Stimulated activated naive CD8-positive, alpha-beta T cell treated with anti-CD3 and anti-CD28 coated beads, Interleukin-15, amount 100 ng/mL, for 72 hours (primary cell): ENCODE data around the gene GPS2.

Source experiments
- ATAC-seq: fragments of 150-1000 bp; cut with Tn5 transposase; 2 replicates; pipeline ENCODE4 v1.10.0; 2021; ENCODE audit warnings: mild to moderate bottlenecking, moderate library complexity
- DNase-seq, 2 donors: peaks; one replicate each; pipeline ENCODE4 v3.0.0; 2021 to 2022
- H3K27ac Mint-ChIP-seq, 2 donors: one replicate each; pipeline ENCODE4 v1.8.0; 2022; ENCODE audit warnings: mild to moderate bottlenecking in 2 of 2, mixed read lengths in 2 of 2, moderate library complexity in 2 of 2
- H3K27me3 Mint-ChIP-seq: one replicate; pipeline ENCODE4 v1.8.0; 2022; ENCODE audit warnings: mixed read lengths
- H3K4me1 Mint-ChIP-seq: one replicate; pipeline ENCODE4 v1.8.0; 2022; ENCODE audit warnings: mild to moderate bottlenecking, mixed read lengths
- H3K4me3 Mint-ChIP-seq, 2 donors: one replicate each; pipeline ENCODE4 v1.8.0; 2022; ENCODE audit warnings: mild to moderate bottlenecking in 2 of 2, mixed read lengths in 2 of 2, moderate library complexity in 1 of 2
- H3K9me3 Mint-ChIP-seq, 2 donors: one replicate each; pipeline ENCODE4 v1.8.0; 2022; ENCODE audit warnings: mixed read lengths in 2 of 2

GPS2 gene

DNA sequence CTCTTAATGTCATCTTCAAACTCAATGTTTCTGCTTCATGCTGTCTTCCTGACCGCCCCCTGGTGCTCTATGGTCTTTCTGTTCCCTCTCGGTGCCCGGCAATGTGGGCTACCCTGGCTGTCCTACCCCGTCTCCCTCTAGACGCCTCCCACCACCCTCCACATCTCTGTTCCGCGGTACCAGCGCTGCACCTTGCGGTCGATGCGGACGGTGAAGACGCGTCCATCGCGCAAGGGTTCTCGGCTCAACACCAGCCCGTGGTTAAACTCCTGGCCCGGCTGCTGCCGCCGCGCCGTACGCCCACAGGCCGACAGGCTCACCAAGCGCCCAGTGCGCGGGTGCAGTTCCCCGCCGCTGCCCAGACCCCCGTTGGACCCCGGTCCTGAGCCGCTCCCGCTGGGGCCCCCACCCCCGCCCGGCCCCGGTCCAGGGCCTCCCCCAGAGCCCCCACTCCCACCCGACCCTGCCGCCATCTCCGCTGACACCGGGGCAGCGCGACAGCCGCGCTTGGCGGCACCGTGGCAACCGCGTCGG is 13.7 kb upstream of the GPS2 start, which contains the start of gene NEURL4:
Gene NEURL4, minus strand, starts transcription at position 496 of the 534 bp plus-strand sequence. Its CDS starts 23 bp downstream, at position 473.
- Mint-ChIP-seq H3K4me1 (peaks cover 81% of the 10 kb centered on the region), H3K4me3 (peak within 1 kb of the TSS; percentile 86 to 97), H3K9me3 (no peaks in the 10 kb centered on the region), H3K27me3 (no peaks in the 10 kb centered on the region), H3K27ac (peak within 1 kb of the TSS; percentile 97 to 99)
- DNase-seq (no peak), ATAC-seq (peak; percentile 10)

DNA sequence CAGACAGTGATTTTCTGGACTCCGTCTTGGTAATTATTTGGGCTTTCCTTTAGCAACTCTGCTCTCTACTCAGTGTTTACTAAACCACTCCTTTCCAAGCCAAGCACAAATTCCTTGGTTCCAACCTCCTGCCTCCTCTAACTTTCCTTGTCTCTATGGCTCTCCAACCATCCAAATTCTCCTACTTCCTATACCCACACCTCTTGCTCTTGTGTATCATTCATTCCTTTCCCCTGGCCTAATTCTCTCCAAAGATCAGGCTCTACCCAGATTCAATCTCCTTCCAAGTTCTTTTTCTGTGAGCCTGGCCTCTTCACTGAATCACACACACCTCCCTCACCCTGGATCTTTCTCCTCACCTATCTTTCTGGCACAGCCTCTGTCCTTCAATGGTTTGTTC is 12.8 kb upstream of the GPS2 start:
- peak overlapping the region; percentile 4 to 28 for H3K27ac Mint-ChIP-seq
- ATAC-seq (no peak), DNase-seq (no peak)
- H3K27me3 Mint-ChIP-seq = no peaks in the 10 kb centered on the region
- H3K4me1 Mint-ChIP-seq = peaks cover 81% of the 10 kb centered on the region
- no peaks in the 10 kb centered on the region for H3K9me3 Mint-ChIP-seq
- H3K4me3 Mint-ChIP-seq = peak overlapping the region; percentile 86 to 97

DNA sequence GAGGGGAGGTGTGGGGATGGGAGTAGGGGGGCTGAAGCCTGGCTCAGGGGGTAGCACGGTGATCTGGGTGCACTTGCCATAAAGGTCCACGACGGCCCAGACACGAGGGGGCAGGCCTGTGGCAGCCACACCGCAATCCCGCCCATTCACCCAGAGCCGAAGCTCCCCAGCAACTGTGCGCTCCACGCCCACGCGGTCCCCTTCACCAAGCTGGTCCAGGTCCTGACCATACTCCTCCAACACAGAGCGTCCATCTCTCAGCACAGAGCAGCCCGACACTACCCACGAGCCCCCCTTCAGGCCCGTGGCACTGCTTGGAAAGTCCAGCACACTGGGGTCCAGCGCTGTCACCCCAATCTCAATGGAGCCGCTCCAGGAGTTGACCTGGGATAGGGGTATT is 12.3 kb upstream of the GPS2 start:
- Mint-ChIP-seq H3K4me3 (peak overlapping the region in 1 of 2 donors; percentile 21), H3K9me3 (no peaks in the 10 kb centered on the region), H3K4me1 (peaks cover 75% of the 10 kb centered on the region), H3K27ac (no peak overlapping the region), H3K27me3 (no peaks in the 10 kb centered on the region)
- ATAC-seq (no peak), DNase-seq (no peak)

DNA sequence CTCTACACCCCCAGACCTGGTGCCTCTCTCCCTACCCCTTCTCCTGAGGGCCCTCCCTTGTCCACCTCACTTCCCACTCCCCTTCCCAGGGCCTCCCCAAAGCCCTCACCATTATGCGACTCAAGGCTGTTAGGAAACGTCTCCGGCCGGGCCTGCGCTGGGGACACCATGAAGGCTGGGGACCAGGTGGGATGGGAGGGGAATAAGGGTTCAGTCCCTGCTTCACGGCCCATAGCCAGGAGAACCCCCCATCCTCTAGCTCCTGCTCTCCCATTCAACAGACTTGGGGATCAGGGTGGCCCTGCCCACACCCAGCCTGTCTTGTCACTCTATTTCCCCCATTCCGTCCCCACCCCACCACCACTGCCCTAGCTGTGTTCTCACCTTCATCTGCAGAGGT is 11.9 kb upstream of the GPS2 start:
- Mint-ChIP-seq H3K4me3 (no peak overlapping the region), H3K4me1 (peaks cover 71% of the 10 kb centered on the region), H3K27me3 (no peaks in the 10 kb centered on the region), H3K27ac (peak overlapping the region in 1 of 2 donors; percentile 2), H3K9me3 (no peaks in the 10 kb centered on the region)
- no peak for DNase-seq
- no peak for ATAC-seq

DNA sequence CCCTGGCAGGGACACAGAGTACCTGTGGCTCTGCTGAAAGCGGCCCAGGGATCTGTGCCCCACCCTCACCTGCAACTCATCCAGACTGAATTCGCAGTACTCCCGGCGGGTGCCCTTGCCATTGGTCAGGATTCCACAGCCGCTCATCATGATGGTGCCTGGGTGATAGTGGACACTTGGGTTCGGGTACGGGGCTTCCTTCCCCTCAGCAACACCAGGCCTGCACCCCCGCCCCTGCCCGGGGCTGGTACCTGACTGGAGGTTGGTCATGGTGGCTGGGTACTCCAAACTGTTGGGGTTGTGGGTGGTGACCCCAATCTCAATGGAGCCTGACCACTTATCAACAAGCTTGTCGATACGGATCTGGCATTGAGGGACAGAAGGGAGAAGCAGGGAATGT is 11.0 kb upstream of the GPS2 start:
- H3K4me1 Mint-ChIP-seq = peaks cover 65% of the 10 kb centered on the region
- no peaks in the 10 kb centered on the region for H3K27me3 Mint-ChIP-seq
- ATAC-seq (no peak), DNase-seq (no peak)
- H3K27ac Mint-ChIP-seq = no peak overlapping the region
- no peak overlapping the region for H3K4me3 Mint-ChIP-seq
- no peaks in the 10 kb centered on the region for H3K9me3 Mint-ChIP-seq

DNA sequence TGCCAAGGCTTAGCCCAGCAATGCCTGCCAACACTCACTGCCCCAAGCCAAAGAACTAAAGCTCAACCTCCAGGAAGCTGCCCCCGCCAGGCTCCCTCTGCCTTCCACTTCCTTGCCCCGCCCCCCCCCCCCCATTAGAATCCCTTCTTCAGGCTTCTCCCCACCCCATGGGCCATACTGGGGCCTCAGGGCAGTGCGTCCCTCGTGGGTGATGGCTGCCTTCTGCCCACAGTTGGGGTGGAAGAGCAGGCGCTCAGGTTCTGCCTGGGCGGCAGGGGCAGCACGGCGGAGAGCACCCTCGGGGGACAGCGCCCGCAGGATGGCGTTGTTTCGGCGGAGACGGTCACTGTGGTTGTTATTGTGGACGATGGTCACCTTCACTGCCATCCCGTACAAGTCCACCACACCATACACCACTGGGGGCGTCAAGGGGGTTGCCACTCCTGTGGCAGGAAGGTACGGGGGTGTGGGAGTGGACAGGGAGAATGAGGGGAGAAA is 9.9 kb upstream of the GPS2 start:
- H3K9me3 Mint-ChIP-seq = no peaks in the 10 kb centered on the region
- DNase-seq = no peak
- peaks cover 54% of the 10 kb centered on the region for H3K4me1 Mint-ChIP-seq
- no peaks in the 10 kb centered on the region for H3K27me3 Mint-ChIP-seq
- no peak for ATAC-seq
- H3K4me3 Mint-ChIP-seq = no peak overlapping the region
- no peak overlapping the region for H3K27ac Mint-ChIP-seq

DNA sequence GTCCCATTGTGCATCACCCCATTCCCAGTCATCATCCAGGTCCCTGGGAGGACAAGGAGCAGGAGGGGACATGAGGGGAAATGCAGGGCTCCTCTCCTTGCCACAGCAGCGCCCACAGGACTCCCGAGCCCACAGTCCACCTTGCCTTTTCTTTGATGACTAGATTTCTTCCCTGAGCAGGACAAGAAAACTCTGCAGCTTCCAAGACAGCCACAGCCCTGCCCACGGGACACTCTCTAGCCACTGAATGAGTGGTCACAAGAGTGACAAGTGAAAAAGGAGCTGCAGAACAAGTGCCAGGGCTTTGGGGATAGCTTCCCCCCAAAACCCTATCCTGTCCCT is 9.2 kb upstream of the GPS2 start:
- Mint-ChIP-seq H3K9me3 (no peaks in the 10 kb centered on the region), H3K27ac (no peak overlapping the region), H3K4me3 (no peak overlapping the region), H3K4me1 (peaks cover 51% of the 10 kb centered on the region), H3K27me3 (no peaks in the 10 kb centered on the region)
- ATAC-seq = no peak
- no peak for DNase-seq

DNA sequence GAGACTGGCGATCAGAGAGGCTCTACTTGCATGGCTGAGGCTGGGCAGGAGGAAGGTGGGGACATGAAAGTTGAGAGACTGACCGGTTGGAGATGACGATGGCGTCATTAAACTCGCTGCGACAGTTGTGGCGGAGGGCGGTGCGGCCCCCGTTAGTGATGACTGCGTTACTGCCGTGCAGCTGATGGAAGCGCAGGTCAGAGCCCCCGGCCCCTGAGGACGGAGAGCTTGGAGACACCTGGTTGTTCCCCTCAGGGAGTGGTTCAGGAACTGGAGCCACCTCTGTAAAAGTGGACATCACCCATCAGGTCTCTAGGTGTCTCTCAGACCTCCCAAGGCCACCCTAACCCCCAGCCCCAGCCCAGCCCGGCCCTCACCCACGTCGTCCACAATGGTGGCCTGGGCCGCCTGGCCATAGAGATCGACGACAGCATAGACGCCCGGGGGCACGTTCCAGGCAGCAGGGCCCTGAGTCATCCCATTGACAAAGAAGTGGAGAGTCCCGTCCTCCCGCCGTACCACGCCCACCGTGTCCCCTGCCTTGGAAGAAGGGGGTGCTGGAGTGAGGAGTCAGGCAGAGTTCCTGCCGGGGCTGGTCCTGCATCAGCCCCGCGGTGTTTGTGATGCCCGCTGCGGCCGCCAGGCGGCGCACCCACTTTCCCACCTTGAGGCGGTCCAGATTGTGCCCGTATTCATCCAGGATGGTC is 8.7 kb upstream of the GPS2 start:
- no peaks in the 10 kb centered on the region for H3K9me3 Mint-ChIP-seq
- ATAC-seq (peak; percentile 68), DNase-seq (peak; percentile 59 to 60)
- no peaks in the 10 kb centered on the region for H3K27me3 Mint-ChIP-seq
- H3K4me3 Mint-ChIP-seq = no peak overlapping the region
- peaks cover 50% of the 10 kb centered on the region for H3K4me1 Mint-ChIP-seq
- H3K27ac Mint-ChIP-seq = no peak overlapping the region

DNA sequence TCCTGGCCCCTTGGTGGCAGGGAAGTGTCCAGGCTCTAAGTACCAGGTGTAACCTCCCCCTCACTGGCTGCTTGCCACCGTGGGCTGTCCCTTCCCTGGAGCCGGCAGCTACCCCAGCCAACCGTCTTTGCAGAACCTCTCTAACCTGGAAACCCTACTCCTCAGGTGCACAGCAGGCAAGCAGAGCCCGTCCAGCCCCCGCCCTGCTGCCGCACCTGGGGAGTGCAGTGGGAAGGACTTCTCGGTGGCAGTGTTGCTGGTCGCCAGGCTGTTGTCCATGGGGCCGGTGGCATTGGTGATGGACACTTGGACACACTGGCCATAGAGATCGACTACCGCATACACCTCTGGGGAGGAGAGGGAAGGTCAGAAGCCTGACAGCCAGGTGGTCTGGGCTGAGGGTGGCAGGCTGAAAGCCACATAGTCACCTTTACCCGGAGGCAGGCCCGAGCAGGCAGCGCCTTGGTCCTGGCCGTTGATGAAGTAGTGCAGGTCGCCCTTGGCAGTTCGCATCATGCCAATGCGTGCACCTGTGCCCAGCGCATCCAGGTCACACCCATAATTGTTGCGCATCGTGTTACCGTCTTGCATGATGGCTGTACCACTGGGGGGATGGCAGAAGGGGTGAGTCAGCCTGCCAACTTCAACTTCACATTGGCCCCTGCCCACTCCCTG is 7.5 kb upstream of the GPS2 start:
- H3K4me1 Mint-ChIP-seq = peaks cover 37% of the 10 kb centered on the region
- H3K27ac Mint-ChIP-seq = no peak overlapping the region
- no peaks in the 10 kb centered on the region for H3K9me3 Mint-ChIP-seq
- H3K4me3 Mint-ChIP-seq = no peak overlapping the region
- ATAC-seq = no peak
- no peak for DNase-seq
- H3K27me3 Mint-ChIP-seq = no peaks in the 10 kb centered on the region

DNA sequence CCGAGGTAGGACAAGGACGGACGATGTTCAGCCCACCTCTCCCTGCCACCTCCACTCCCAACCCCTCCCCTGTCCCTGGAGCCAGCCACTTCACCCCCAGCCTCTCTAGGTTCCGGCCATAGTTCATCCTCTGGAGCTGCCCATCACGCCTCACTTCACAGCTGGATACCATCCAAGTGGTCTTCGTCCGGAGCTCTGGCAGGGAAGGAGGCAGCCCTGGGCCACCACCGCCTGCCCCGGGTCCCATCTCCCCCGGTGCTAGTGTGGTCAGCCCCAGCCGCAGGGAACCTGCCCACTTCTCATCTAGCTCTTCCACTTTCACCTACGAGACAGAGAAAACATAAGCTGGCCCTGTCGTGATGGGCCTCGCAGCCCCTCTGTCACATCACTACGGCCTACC is 6.3 kb upstream of the GPS2 start:
- Mint-ChIP-seq H3K9me3 (no peaks in the 10 kb centered on the region), H3K27ac (no peak overlapping the region), H3K4me1 (peaks cover 27% of the 10 kb centered on the region), H3K27me3 (no peaks in the 10 kb centered on the region), H3K4me3 (no peak overlapping the region)
- no peak for DNase-seq
- no peak for ATAC-seq

DNA sequence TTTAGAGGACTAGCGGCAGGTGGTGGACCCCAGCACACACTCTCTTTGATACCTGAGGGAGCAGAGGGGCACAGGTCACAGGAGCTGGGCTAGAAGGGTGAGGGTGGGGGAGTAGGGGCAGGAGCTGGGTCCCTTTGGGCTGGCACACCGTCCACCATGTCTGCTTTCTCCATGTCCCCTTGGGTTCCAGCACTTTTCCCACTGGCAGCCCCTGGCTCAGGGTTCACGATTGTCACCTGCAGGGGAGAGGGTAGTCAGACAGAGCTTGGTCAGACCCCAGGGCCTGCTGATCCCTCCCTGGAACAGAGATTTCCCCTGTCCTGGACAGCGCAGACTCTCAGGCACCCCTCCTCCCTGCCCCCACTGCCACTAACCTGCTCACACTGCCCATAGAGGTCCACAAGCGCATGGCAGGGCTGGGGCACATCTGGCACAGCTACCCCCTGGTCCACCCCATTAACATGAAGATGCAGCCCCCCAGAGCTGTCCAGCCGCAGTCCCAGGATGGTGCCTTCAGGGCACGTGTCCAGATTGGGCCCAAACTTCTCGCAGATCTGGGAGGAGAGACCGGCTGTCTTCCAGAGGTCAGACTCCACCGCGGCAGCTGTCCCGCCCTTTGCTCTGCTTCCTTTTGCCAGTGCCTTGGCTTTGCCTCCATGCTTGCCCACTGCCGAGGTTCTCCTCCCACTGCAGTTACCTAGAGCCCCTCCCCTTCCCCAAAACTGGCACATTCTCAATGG is 3.1 kb upstream of the GPS2 start:
- ATAC-seq (no peak), DNase-seq (no peak)
- Mint-ChIP-seq H3K4me1 (peaks cover 29% of the 10 kb centered on the region), H3K9me3 (no peaks in the 10 kb centered on the region), H3K4me3 (no peak overlapping the region), H3K27ac (no peak overlapping the region), H3K27me3 (no peaks in the 10 kb centered on the region)

DNA sequence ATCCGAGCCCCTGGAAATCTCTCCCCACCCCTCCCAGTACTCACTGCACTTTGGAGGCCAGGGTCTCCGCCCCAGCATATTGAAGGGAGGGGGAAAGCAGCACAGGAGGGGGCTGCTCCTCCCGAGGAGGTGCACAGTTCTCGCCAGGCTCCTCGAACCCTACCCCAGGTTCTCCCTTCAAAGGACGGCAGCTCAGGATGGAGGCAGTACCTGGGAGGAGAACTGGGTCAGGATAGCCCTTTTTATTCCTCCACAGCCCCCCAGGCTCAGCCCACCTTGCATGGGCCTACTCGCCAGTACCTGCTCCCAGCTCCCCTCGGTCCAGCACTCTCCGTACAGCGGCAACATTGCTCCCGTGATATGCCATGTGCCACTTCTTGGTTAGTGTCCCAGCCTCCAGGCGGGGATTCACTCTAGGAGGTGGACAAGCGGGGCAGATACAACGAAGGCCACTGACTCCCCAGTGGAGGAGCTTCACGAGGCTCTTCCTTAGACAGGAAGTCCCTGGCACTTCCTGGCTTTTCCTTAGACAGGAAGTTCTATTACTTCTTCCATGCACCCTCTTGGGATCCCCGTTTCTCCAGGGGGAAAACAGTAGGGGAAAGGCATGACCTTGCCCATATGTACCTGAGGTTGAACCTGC is 2.1 kb upstream of the GPS2 start:
- H3K27me3 Mint-ChIP-seq = no peaks in the 10 kb centered on the region
- H3K9me3 Mint-ChIP-seq = no peaks in the 10 kb centered on the region
- H3K27ac Mint-ChIP-seq = no peak overlapping the region
- ATAC-seq = no peak
- DNase-seq = no peak
- H3K4me1 Mint-ChIP-seq = peaks cover 39% of the 10 kb centered on the region
- H3K4me3 Mint-ChIP-seq = peak overlapping the region in 1 of 2 donors; percentile 13

DNA sequence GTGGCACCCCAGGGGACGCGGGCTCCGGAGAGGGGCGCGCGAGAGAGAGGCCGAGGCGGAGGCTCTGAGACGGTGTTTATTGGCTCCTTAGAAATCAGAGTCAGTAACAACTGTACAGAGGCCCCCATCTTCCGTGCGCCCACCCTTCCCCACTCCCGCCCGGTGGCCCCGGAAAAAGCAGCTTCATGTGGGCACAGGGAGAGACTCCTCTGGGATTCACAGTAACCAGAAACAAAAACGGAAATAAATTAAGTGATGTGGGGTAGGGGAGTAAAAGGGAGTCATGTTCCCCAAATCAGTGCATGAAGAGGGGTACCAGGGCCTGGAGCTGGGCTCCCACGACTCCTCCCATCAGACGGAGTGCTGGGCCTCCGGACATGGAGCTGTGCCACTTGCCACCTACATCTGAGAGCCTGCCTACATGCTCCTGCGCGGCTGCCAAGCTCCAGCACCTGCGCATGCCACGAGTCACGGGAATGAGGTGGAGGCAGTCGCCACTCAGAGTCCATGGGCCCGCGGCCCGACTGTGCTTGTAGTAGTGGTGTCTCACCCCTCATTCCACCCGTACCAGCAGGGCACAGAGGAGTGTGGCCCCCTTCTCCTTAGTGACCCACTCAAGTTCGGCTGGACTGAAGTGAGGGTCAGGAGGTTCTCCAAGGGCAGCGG is 543 bp upstream of the GPS2 start:
- H3K27ac Mint-ChIP-seq = peak overlapping the region; percentile 95 to 99
- H3K4me1 Mint-ChIP-seq = peaks cover 54% of the 10 kb centered on the region
- H3K27me3 Mint-ChIP-seq = no peaks in the 10 kb centered on the region
- H3K4me3 Mint-ChIP-seq = peak overlapping the region; percentile 95 to 96
- DNase-seq = no peak
- H3K9me3 Mint-ChIP-seq = no peaks in the 10 kb centered on the region
- ATAC-seq = no peak

DNA sequence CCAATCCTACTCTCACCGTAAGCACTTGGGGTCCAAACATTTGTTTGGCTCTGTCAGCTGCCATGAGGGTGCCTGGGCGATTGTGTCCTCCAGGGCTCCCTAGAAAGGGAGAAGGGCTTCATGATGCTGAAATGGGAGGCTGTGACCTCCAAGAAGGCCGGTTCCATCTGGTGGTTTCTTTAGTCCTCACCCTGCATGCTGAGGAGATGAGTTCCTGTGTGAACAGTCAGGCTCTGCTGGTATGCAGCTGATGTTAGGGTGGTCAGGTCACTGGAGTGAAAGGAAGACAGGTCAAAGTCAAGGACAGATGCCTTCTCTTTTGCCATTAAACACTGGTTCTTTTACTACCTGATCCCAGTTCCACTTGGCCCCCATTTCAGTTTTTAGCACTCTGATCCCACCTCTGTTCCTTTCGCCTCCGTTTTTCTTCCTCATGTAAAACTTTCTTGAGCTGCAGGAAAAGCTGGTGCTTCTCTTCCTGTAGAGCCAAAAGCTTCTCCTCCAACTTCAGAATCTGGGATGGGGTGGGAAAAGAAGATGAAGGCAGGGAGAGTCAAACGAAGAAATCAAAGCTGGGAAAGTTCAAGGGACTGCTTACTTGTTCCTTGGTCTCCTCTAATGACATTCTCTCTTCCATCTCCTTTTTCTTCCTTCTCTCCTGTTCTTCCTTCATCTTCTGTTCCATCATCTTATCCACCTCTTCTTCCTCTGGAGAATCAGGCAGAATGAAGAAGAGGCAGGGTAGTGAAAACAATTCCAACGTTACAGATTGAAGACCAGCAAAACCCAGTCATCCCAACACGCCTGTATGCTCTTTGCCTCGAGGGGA is 1.1 kb downstream of the GPS2 start:
- no peak for ATAC-seq
- no peak for DNase-seq
- peak overlapping the region; percentile 53 to 89 for H3K27ac Mint-ChIP-seq
- no peaks in the 10 kb centered on the region for H3K27me3 Mint-ChIP-seq
- peak overlapping the region; percentile 89 to 95 for H3K4me3 Mint-ChIP-seq
- H3K9me3 Mint-ChIP-seq = no peaks in the 10 kb centered on the region
- peaks cover 70% of the 10 kb centered on the region for H3K4me1 Mint-ChIP-seq
